ENCODE results near the gene TMEM50B. TPM values are rescaled to one million over a fixed set of nuclear protein-coding genes. Genes with fewer than 3 reads are reported as not detected.

TMEM50B gene
- total RNA-seq, 1 donor = 33.4 TPM

DNA sequence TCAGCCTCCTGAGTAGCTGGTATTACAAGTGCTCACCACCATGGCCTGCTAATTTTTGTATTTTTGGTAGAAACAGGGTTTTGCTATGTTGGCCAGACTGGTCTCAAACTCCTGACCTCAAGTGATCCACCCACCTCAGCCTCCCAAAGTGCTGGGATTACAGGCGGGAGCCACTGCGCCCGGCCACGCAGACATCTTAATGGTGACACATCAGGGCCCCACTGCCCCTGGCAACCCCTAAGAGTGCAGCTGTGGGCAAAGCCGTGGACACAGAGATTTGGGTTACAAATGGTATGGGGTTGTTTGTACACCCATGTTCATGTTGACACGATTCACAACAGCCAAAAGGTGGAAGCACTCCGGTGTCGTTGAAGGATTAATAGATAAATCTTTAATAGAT, 46.8 kb downstream of the TMEM50B start:
- H3K4me3 ChIP-seq (ENCODE audit: low read depth, low read length) = no peak overlapping the region
- no peak for DNase-seq (ENCODE audit: low read depth)
- TF ChIP-seq CTCF (IDR thresholded peaks at IDR 0.05; ENCODE audit: insufficient read depth, low read length) = no peak

DNA sequence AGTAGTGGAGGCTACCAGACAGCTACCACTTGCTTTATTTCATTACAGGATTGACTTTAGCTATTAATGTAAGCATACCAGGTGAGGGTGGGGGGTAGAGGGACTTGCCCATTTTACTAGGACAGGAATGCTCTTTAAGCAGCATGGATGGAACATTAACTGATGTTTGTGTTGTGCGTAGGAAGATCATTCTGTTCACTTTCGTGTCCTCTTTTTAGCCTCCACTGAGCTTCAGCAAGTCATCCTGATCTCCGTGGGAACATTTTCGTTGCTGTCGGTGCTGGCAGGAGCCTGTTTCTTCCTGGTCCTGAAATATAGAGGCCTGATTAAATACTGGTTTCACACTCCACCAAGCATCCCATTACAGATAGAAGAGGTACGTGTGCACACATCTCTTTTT, 47.3 kb downstream of the TMEM50B start:
- TF ChIP-seq CTCF (IDR thresholded peaks at IDR 0.05; ENCODE audit: insufficient read depth, low read length) = no peak
- DNase-seq (ENCODE audit: low read depth) = no peak

DNA sequence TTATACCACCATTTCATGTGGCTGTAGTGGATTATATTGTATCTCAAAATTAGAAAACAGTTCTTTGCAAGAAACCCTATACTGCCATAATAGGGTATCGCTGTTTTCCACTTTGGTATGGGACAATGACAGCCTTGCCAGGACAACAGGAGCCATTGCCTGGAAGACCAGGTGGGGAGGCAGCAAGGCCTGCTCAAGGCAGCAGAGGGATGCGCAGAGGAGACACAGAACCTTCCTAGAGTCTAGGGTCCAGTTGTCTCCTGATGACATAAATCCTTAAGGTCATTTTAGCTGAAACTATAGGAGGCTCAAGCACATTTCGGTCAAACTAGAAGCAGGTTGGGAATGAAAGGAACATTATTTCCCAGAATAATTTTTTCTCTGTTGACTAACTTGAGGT, 48.9 kb downstream of the TMEM50B start:
- no peak overlapping the region for H3K4me3 ChIP-seq (ENCODE audit: low read depth, low read length)
- no peak for DNase-seq (ENCODE audit: low read depth)
- TF ChIP-seq CTCF (IDR thresholded peaks at IDR 0.05; ENCODE audit: insufficient read depth, low read length) = no peak

More for the DNA sequence above, 47.3 kb downstream of the TMEM50B start:
- H3K4me3 ChIP-seq (ENCODE audit: low read depth, low read length) = no peak overlapping the region

DNA sequence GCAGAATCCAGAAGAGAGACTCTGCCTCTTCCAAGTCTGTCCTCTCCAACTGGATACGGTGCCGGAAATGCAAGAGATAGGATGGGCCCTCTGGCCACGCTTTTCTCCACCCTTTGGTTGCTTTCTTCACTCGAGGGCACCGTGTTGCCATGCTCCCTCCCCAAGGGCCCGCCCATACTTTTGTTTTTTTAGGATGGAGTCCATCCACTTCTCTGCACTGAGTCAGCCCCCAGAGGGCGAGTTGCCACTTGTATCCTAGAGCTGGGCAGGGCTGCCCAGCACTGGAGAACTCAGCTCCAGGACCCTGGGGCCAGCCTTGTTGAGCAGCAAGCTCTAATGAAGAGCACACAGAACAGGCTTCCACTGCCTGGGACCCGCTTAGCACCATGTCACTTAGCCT, 51.1 kb downstream of the TMEM50B start:
- no peak overlapping the region for H3K4me3 ChIP-seq (ENCODE audit: low read depth, low read length)
- no peak for TF ChIP-seq CTCF (IDR thresholded peaks at IDR 0.05; ENCODE audit: insufficient read depth, low read length)
- peak; percentile 13 for DNase-seq (ENCODE audit: low read depth)

DNA sequence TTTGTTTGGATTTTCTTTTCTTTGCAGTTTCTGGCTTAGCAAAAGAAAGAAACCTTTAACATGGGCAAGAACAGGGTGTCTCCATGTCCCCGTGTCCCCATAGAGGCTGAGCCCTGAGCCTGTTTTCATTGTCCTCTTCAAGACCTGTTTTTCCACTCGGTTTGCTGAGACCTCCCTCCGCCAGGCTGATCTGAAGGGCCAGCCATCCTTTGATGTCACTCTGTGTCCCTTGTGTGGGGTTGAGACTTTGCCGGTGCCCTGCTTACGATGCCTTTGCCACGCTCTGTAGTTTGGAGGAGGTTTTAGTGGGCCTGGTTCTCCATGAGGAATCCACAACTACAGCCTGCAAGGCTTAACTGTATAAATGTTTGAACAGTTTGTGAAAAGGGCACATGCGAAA, 52.7 kb downstream of the TMEM50B start:
- no peak overlapping the region for H3K4me3 ChIP-seq (ENCODE audit: low read depth, low read length)
- no peak for DNase-seq (ENCODE audit: low read depth)
- no peak for TF ChIP-seq CTCF (IDR thresholded peaks at IDR 0.05; ENCODE audit: insufficient read depth, low read length)

- no peak overlapping the region for H3K4me3 ChIP-seq (ENCODE audit: low read depth, low read length)
- DNase-seq (ENCODE audit: low read depth) = no peak
- no peak for TF ChIP-seq CTCF (IDR thresholded peaks at IDR 0.05; ENCODE audit: insufficient read depth, low read length)
Measured at GRCh38 chr21:33425825-33426224, 53.9 kb downstream of the TMEM50B start.

GRCh38 chr21:33424214-33424613, 55.6 kb downstream of the TMEM50B start:
- DNase-seq (ENCODE audit: low read depth) = no peak
- H3K4me3 ChIP-seq (ENCODE audit: low read depth, low read length) = no peak overlapping the region
- TF ChIP-seq CTCF (IDR thresholded peaks at IDR 0.05; ENCODE audit: insufficient read depth, low read length) = no peak

Measured in fibroblast of the aortic adventitia (primary cell).